Measurements from ENCODE around the gene TNN.

Gene TNN

DNA sequence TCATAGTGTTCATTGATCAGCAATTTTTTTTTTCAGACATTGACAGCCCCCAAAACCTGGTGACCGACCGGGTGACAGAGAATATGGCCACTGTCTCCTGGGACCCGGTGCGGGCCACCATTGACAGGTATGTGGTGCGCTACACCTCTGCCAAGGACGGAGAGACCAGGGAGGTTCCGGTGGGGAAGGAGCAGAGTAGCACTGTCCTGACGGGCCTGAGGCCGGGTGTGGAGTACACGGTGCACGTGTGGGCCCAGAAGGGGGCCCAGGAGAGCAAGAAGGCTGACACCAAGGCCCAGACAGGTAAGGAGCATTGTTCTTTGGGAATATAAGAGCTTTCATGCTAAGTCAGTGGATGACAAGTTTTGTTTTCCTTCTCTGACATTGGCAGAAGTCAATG, 49.3 kb downstream of the TNN start:
- DNase-seq, result no peak

DNA sequence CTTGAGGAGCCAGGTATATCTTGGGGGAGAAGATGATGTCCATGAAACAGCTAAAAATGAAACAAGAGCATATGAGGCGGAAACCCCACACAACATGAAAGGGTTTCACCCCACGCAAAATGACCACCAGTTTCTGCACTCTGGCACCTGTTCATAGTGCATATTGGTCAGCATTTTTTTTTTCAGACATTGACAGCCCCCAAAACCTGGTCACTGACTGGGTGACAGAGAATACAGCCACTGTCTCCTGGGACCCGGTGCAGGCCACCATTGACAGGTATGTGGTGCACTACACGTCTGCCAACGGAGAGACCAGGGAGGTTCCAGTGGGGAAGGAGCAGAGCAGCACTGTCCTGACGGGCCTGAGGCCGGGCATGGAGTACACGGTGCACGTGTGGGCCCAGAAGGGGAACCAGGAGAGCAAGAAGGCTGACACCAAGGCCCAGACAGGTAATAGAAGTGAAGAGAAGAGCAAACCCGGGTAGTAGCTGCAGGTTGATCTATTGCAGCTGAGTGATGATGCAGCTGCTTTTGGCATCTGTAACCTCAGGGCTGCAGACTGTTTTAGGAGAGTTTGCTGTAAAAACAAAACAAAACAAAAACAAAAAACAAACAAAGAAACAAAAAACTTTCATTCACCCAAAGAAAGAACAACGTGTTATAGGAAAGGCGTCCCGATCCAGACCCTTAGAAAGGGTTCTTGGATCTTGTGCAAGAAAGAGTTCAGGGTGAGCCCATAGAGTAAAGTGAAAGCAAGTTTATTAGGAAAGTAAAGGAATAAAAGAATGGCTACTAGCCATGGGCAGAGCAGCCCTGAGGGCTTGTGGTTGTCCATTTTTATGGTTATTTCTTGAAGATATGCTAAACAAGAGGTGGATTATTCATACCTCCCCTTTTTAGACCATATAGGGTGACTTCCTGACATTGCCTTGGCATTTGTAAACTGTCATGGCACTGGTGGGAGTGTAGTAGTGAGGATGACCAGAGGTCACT, 51.0 kb downstream of the TNN start:
- DNase-seq, result no peak

DNA sequence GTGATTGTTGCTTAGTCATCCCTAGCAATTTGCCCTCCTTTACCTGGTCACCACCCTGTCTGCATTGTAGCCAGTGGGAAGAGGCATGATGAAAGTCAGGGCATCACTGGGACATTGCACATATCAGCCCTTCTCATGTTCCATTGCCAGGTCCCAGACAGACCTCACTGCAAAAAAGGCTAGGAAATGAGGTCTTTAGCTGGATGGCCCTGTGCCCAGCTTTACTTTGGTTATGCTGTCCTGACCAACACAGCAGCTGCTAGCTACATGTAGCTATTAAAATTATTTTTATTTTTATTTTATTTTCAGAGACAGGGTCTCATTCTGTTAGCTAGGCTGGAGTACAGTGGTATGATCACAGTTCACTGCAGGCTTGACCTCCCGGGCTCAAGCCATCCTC, 52.9 kb downstream of the TNN start:
- DNase-seq, result no peak

DNA sequence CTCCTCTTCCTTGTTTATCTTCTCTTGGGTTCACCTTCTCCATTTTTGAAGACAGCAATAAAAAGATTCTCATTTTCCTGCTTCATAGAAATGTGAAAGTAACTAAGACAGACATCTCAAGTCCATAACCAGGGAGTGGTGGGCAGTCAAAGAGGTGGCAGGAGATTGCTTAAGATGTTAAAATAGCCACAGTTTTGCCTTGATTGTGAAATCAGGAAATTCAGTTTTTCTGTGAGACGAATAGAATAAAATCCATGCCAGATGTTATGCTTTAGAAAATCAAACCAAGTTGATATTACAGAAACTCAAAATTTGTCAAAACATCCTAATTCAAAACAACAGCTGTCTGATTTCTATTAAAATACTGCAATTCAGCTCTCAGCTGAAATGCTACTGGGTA, 57.2 kb downstream of the TNN start:
- no peak for DNase-seq

DNA sequence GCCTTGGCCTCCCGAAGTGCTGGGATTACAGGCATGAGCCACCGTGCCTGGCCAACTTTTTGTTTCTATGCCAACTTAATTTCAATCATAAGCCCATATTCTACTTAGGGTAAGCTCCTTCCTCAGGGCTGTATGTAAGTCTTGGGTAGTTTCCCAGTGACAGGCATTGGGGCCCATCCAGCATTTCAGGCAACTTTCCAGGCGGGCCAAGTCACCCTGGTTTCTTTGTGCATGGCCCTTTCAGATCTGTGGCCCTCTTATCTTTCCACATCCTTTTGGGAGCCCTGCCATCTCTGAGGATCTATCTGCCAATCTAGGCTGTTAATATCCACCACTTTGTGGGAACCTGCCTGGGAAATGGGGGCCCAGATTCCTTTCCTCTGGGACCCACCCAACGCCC, 58.7 kb downstream of the TNN start:
- no peak for DNase-seq

DNA sequence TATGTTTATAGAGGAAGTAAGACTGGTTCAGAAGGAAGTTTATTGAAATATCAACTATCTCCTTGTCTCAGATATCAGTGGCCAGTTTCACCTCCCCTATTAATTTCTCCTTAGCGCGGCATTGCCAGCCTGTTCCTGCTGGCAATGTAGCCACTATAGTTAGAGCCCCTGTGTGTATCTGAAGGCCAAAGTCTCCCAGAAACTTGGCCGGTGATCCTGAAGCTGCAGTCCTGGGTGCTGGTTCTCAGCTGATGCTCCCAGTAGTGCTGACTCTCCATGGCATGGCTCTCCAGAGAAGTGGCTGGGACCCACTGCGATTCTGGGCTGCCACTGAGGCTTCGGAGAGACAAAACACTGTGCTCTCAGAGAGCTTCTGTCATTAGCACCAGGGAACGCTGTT, 59.9 kb downstream of the TNN start:
- DNase-seq, result no peak

DNA sequence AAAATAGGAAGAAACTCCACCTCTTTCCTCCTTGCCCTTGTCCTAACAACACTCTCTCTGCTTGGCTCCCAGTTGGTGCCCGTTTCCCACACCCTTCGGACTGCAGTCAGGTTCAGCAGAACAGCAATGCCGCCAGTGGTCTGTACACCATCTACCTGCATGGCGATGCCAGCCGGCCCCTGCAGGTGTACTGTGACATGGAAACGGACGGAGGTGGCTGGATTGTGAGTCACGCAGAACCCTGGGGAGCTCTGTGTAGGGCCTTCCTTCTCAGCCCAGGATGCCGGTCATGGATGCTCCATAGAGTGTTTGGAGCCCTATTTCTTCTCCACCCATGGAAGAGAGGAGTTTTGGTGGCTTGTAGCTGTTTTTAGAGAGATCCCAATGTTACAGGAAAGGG, 60.9 kb downstream of the TNN start:
- no peak for DNase-seq

DNA sequence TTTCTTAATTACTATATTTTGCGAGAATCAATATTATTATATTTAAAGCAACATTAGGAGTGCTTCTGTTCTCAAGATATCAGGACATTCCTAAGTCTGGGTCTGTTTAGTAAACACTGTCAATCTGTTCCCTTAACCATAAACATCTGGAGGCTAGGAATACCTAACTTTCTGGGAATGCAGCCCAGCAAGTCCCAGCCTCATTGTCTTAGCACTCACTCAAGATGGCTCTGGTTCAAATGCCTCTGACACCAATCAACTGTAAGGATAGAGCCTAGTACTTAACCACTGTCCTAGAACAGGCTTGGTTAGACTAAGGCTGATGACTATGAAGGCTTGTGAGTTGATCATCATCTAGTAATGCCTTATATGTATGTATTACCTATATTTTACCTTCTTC, 61.5 kb downstream of the TNN start:
- peak; percentile 80 for DNase-seq

DNA sequence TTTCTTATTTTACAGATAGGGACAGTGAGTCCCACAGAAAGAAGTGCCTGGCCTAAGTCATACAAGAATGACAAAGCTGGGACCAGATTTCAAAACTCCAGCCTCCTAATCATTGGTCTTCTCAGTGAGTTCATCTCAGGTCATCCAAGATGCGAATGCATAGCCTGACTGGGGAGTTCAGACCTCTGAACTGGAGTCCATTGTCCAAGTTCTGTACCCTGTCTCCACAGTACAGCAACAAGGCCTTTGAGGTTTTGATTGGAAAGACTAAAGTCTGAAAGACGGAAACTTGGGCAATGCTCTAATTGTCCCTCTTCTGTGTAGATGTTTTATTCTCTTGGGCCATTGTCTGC, 62.0 kb downstream of the TNN start:
- no peak for DNase-seq

DNA sequence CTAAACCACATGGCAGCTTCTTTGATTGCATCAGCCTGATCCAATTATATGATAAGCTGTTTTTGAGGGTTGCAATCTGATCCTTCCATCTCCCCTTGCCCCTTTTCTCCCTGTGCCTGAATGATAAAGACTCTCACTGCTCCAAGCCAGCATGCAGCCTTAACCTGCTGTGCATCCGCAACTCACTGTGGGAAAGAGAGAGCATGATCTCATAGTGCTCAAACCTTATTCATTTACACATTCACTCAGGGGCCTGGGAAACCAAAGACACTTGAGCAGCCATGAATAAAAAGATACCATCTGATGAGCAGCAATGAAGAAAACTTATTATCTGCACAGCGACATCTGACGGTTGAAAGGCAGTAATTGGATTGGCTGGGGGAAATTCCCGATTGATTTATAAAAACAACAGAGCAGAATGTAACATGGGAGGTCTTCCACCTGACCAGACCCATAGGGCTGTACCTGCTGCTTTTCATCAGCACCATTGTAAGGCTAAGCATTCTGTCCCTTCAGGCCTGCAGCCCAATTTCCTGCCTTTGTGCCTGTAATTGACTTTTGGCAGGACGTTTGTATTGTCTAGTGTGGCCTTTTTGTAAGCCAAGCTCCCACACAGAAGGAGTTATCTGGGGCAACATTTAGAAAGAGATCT, 62.5 kb downstream of the TNN start:
- DNase-seq, result peak; percentile 11

DNA sequence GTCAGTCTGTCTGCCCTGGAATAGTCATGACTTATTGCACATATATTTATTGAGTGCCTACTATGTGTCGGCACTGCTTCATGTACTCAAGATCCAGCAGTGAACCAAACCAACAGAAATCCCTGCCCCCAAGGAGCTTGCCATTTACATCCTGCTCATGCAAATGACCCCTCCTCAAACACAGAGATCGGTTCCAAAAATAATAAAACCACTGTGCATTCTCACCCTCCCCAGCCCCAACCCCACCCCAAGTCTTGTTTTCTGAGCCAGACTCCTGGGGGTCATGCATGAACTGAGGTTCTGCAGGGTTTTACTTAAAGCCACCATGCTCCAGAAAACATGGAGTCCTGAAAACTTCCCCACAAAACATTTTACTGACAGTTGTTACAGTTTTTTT, 63.0 kb downstream of the TNN start:
- no peak for DNase-seq

DNA sequence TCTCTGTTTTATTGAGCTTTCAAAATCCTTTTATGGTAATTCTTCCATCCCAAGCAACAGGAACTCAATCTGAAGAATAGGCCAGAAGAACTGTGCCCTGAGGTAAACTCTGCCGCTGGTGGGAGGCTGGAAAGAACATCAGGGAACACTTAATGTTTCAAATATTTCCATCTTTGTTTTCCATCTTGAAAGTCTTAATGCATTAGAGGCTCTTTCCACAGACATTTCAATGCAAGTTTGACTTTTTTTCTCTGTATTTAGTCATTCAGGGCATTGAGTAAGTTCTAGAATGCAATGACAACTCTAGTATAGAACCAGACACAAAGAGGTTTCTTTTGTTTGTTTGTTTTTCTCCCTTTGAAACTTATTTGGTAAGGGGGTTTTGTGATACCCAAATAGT, 63.5 kb downstream of the TNN start:
- DNase-seq, result peak; percentile 7

DNA sequence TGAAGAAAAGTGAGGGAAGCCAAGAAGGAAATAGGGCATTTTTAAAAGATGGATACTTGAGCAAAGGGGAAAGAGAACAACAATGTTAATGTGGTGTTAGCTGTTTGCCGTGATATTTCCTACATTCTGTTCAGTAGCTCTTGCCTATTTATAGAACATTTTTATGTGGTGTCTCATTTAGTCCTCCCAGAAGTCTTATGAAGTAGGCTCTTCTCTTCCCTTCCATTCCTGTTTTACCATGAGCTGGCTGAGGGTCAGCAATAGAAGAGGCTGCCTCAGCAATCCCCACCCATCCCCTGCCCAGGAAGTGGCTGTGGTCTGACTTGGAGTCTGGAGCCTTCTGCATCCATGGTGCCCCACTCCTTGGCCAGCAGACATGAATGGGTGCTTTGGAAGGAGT, 64.8 kb downstream of the TNN start:
- peak; percentile 79 for DNase-seq

DNA sequence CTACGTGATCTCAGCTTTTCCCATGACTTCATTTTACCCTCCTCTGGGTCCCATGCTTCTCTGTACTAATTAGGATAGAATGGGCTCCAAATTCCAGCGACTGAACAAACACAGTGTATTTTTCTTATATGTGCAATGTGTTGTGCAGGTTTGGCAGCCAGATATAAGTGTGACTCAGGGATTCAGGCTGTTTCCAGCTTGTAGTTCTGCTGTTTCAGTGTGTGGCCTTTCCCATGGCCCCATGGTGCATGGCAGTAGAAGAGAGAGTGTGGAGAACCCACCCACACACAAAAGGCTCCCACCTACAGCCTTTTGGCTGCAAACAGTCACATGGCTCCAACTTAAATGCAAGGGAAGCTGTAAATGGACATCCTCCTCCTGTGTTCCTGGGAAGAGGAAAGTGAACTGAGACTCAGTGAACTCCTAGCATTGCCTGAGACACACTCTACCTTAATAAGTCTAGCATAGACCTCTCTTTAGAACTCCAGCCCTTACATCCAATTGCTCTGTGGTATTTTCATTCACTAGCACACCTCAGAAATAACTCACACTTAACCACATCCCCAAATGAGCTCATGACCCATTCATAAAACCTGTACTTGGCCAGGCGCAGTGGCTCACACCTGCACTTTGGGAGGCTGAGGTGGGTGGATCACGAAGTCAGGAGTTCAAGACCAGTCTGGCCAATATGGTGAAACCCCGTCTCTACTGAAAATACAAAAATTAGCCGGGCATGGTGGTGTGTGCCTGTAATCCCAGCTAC, 66.2 kb downstream of the TNN start:
- DNase-seq, result peak; percentile 22

DNA sequence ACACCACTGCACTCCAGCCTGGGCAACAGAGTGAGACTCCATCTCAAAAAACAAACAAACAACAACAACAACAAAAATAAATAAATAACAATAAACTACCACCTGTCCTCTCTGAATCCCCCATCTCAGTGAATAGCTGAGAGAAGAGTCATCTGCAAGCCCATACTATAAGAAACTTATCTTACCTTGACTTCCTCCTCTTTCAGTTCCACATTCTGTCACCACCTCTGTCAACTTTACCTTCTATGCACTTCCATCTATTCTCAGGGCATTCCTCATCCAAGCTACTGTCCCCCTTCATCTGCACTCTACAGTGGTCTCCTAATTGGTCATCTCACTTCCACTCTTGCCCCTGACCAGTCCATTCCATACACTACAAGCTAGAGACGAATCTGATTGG, 66.9 kb downstream of the TNN start:
- no peak for DNase-seq

DNA sequence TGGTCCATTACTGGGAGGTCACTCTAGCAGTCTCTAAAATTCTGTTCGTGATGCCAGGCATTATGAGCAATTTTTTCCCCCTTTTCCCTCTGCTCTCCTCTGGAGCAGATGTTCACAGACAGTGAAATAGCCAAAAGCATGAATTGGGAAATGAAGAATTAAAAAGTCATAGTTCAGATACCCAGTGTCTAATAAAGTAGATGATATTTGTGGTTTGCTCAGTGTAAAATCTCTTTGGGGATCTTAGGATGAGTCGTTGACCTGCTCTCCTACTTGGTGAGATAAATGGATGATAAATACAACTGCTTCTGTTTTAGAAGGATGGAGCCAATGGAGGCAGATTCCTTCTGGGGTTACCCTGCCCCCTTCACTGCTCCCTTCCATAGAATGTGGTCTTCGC, 68.6 kb downstream of the TNN start:
- DNase-seq, result peak; percentile 38

DNA sequence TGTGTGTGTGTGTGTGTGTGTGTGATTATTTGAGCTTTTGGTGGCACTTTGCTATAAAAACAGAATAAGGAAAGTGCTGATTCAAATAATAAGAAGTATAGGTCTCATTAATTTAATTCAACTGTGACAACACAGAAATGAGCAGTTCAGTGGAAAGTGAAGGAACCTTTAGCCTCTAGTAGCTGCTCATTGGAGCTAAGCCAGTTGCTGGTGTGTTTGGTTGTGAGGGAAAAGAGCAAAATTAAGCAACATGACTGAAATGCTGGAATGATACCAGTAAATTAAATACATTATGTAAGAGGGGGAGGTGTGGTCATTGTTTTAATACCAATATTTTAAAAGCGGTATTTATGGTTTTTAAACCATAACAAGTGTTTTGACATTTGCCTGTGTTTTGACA, 69.7 kb downstream of the TNN start:
- no peak for DNase-seq

DNA sequence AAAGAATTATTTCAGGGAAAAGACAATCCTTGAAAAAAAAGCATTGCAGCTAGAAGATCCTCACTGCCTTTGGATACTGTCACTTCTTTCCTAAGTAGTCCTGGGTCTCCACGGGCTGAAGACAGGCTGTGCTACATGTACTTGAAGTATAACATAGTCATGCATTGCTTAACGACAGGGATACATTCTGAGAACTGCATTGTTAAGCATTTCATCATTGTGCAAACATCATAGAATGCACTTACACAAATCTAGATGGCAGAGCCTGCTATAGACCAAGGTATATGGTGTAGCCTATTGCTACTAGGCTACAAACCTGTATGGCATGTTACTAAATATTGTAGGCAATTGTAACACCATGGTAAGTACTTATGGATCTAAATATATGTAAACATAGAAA, 70.9 kb downstream of the TNN start:
- no peak for DNase-seq

DNA sequence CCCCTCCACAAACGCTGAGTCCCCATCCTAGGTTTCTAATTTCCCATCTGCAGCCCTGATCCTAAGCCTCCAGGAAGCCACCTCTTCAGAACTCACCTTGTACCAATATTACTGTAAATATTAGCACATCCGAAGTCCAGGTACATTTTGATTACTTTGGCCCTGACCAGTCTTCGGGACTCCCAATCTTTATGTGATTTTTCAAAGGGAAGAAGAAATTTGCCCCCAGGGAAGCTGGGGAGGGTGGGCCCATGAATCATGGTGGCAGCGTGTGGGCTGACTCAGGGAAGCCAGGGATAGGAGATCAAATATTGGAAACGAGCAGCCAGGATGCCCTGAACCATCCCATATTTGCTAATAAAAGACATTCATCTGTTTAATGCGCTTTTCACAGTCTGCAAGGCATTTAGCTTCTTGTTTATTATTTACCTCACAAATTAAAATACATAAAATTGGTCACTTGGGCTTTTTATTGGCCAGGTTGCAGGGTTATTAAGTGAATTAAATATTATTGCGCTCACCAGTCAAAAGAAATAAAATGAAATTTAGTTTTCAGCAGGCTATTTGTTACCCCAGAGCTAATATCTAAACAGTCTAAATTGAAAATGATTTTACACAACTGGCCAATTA, 78.4 kb downstream of the TNN start:
- no peak for DNase-seq

DNA sequence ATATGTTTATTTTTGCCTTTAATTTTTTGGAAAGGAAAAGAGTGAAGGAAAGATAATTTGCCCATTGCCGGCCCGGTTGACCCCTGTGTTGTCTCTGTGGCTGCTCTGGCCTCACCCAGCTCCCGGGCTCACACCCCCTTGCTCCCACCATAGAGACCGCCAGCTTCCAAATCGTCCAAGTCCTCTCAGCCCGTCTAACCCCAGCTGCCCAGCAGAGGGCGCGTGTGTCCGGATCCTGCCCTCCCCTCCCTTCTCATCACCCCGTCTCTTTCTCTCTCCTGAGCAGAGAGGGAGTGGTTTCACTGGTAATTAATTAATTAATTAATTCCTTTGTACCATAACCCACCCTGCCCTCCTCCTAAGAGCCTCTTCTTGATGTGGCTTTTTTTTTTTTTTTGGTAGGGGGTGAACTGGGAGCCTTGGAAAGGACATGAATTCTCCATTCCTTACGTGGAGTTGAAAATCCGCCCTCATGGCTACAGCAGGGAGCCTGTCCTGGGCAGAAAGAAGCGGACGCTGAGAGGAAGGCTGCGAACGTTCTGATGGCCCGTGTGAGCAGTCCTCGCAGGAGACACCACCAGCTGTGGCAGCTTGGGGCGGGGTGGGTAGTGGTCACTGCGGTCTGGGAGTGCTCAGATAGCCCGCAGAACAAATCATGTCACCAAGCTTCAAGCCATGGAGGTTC, 79.0 kb downstream of the TNN start:
- peak; percentile 46 for DNase-seq

DNA sequence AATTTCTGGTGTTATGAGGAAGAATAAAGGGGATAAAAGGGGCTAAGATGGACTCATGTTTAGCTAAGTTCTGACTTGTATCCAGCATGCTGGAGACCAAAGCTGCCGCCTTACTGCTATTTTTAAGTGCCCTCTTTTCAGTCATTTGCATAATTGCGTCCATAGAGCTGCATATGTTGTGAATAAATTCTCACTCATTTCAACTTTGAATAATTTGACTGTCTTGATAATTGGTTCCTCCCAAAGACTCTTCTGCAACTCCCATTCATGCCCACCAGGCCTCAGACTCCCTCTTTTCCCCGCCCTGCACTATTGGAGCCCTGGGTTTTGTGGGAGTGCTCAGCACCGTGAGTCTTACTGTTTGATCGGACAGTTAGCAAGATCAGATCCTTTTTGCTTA, 79.9 kb downstream of the TNN start:
- no peak for DNase-seq

DNA sequence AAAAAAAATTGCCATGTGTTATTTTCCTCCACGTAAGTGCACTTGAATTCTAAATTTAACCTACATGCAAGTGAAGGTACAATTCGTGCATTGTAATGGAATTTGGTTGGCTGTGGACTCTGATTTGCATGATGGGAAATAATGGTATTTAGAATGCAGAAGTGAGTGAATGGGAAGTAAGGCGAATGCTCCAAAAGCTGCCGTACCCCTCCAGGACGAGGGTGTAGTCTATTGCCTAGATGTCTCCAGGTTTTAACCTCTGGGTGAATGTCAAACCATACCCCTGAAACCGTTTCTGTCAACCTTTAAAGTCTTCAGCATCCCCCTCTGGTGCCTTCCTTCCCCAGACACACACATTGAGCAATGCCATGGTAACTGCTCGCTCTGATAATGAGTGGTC, 80.4 kb downstream of the TNN start:
- no peak for DNase-seq
